Stimulated activated CD8-positive, alpha-beta memory T cell treated with anti-CD3 and anti-CD28 coated beads, Interleukin-2, amount 100 ng/mL, for 1 hour (primary cell): ENCODE data around the gene CACNG3.

Experiments used
- DNase-seq, 2 donors: peaks; one replicate each; pipeline ENCODE4 v3.0.0-alpha.2; 2020; ENCODE audit warnings: low read depth in 2 of 2

Gene CACNG3

DNA sequence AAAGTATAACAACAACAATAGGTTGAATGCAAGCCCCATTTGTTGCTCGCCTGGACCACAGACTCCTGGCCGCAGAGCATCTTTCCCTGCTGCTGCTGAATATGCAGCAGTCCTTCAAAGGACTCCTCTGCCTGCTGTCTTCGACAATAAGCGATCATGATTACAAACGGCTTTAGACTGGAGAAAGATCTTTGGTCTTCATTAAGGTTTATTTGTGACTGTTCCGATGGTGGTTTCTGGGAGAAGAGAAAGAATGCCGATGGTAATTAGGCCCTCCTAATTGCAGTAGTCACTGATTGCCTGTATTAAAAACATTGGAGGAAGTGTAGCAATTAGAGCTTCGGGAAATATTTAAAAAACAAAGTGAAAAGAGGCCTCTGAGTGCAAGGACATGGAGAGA, 138.2 kb downstream of the CACNG3 start:
- DNase-seq = no peak

- DNase-seq = no peak
Measured at GRCh38 chr16:24396350-24397271, 140.5 kb downstream of the CACNG3 start.

DNA sequence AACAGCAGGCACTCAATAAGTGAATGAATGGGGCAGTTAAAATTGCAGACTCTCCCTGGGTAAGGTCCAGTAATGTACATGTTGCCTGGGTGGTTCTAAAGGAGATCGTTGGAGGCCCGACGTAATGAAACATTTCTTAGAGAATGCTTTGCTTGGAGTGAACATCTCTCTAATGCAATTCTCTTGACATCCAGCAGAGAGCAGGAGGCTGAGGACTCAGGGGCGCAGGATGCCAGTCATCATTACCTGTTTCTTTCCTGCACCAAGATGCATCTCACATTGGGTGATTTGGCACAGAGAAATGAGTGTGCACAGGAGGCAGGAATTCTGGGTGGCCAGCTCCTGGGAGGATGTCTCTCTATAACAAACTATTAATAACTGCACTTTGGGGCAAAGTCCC, 152.9 kb downstream of the CACNG3 start:
- no peak for DNase-seq
